Stimulated activated naive CD8-positive, alpha-beta T cell treated with anti-CD3 and anti-CD28 coated beads, Interleukin-15, Interleukin-2, amounts not matched to agents 100 ng/mL and 50 ng/mL, for 24 hours (primary cell): ENCODE data around the gene ITGA4.

Experiments used
- H3K27ac Mint-ChIP-seq: one replicate; pipeline ENCODE4 v1.8.0; 2021; ENCODE audit warnings: mild to moderate bottlenecking, mixed read lengths
- H3K27me3 Mint-ChIP-seq: one replicate; pipeline ENCODE4 v1.8.0; 2021; ENCODE audit warnings: mixed read lengths
- H3K36me3 Mint-ChIP-seq: one replicate; pipeline ENCODE4 v1.8.0; 2021; ENCODE audit warnings: low read depth, mixed read lengths
- H3K4me1 Mint-ChIP-seq: one replicate; pipeline ENCODE4 v1.8.0; 2021; ENCODE audit warnings: low read depth, mixed read lengths
- H3K4me3 Mint-ChIP-seq: one replicate; pipeline ENCODE4 v1.8.0; 2021; ENCODE audit warnings: mild to moderate bottlenecking, mixed read lengths
- H3K9me3 Mint-ChIP-seq: one replicate; pipeline ENCODE4 v1.8.0; 2021; ENCODE audit warnings: mixed read lengths

ITGA4 gene

GRCh38 chr2:181563101-181563692, 106.0 kb downstream of the ITGA4 start:
- H3K27me3 Mint-ChIP-seq, result no peaks in the 10 kb centered on the region
- H3K36me3 Mint-ChIP-seq, result no peaks in the 10 kb centered on the region
- H3K9me3 Mint-ChIP-seq, result no peaks in the 10 kb centered on the region
- no peak overlapping the region for H3K4me3 Mint-ChIP-seq
- H3K27ac Mint-ChIP-seq, result no peak overlapping the region
- H3K4me1 Mint-ChIP-seq, result no peaks in the 10 kb centered on the region

- Mint-ChIP-seq H3K9me3 (no peaks in the 10 kb centered on the region), H3K4me3 (no peak overlapping the region), H3K36me3 (no peaks in the 10 kb centered on the region), H3K4me1 (no peaks in the 10 kb centered on the region), H3K27ac (no peak overlapping the region), H3K27me3 (no peaks in the 10 kb centered on the region)
Measured at GRCh38 chr2:181566334-181567032, 109.3 kb downstream of the ITGA4 start.

- no peaks in the 10 kb centered on the region for H3K9me3 Mint-ChIP-seq
- no peak overlapping the region for H3K4me3 Mint-ChIP-seq
- H3K27ac Mint-ChIP-seq, result no peak overlapping the region
- no peaks in the 10 kb centered on the region for H3K36me3 Mint-ChIP-seq
- H3K4me1 Mint-ChIP-seq, result no peaks in the 10 kb centered on the region
- H3K27me3 Mint-ChIP-seq, result peaks cover 4% of the 10 kb centered on the region
Measured at GRCh38 chr2:181570059-181570458, 112.9 kb downstream of the ITGA4 start.

GRCh38 chr2:181570833-181571661, 113.9 kb downstream of the ITGA4 start:
- no peak overlapping the region for H3K4me3 Mint-ChIP-seq
- H3K4me1 Mint-ChIP-seq, result no peaks in the 10 kb centered on the region
- H3K27me3 Mint-ChIP-seq, result peaks cover 4% of the 10 kb centered on the region
- H3K36me3 Mint-ChIP-seq, result no peaks in the 10 kb centered on the region
- H3K9me3 Mint-ChIP-seq, result no peaks in the 10 kb centered on the region
- no peak overlapping the region for H3K27ac Mint-ChIP-seq

- no peak overlapping the region for H3K27ac Mint-ChIP-seq
- H3K4me3 Mint-ChIP-seq, result no peak overlapping the region
- no peaks in the 10 kb centered on the region for H3K9me3 Mint-ChIP-seq
- no peaks in the 10 kb centered on the region for H3K36me3 Mint-ChIP-seq
- peaks cover 4% of the 10 kb centered on the region for H3K27me3 Mint-ChIP-seq
- H3K4me1 Mint-ChIP-seq, result no peaks in the 10 kb centered on the region
Measured at GRCh38 chr2:181573140-181573736, 116.1 kb downstream of the ITGA4 start.

GRCh38 chr2:181574321-181574720, 117.1 kb downstream of the ITGA4 start:
- no peaks in the 10 kb centered on the region for H3K36me3 Mint-ChIP-seq
- no peak overlapping the region for H3K4me3 Mint-ChIP-seq
- H3K4me1 Mint-ChIP-seq, result no peaks in the 10 kb centered on the region
- no peak overlapping the region for H3K27ac Mint-ChIP-seq
- H3K27me3 Mint-ChIP-seq, result peaks cover 4% of the 10 kb centered on the region
- no peaks in the 10 kb centered on the region for H3K9me3 Mint-ChIP-seq

- Mint-ChIP-seq H3K4me1 (no peaks in the 10 kb centered on the region), H3K27me3 (peaks cover 4% of the 10 kb centered on the region), H3K9me3 (no peaks in the 10 kb centered on the region), H3K36me3 (no peaks in the 10 kb centered on the region), H3K27ac (no peak overlapping the region), H3K4me3 (no peak overlapping the region)
Measured at GRCh38 chr2:181575024-181575649, 118.0 kb downstream of the ITGA4 start.

- peaks cover 4% of the 10 kb centered on the region for H3K27me3 Mint-ChIP-seq
- no peaks in the 10 kb centered on the region for H3K9me3 Mint-ChIP-seq
- no peaks in the 10 kb centered on the region for H3K4me1 Mint-ChIP-seq
- no peak overlapping the region for H3K4me3 Mint-ChIP-seq
- H3K36me3 Mint-ChIP-seq, result no peaks in the 10 kb centered on the region
- no peak overlapping the region for H3K27ac Mint-ChIP-seq
Measured at GRCh38 chr2:181575650-181576025, 118.5 kb downstream of the ITGA4 start.

GRCh38 chr2:181576431-181576830, 119.2 kb downstream of the ITGA4 start:
- Mint-ChIP-seq H3K4me1 (no peaks in the 10 kb centered on the region), H3K27ac (no peak overlapping the region), H3K9me3 (no peaks in the 10 kb centered on the region), H3K27me3 (peaks cover 4% of the 10 kb centered on the region), H3K36me3 (no peaks in the 10 kb centered on the region), H3K4me3 (no peak overlapping the region)

GRCh38 chr2:181578829-181579228, 121.6 kb downstream of the ITGA4 start:
- H3K4me1 Mint-ChIP-seq, result no peaks in the 10 kb centered on the region
- H3K4me3 Mint-ChIP-seq, result no peak overlapping the region
- no peaks in the 10 kb centered on the region for H3K36me3 Mint-ChIP-seq
- H3K27me3 Mint-ChIP-seq, result peaks cover 7% of the 10 kb centered on the region
- H3K9me3 Mint-ChIP-seq, result no peaks in the 10 kb centered on the region
- no peak overlapping the region for H3K27ac Mint-ChIP-seq

GRCh38 chr2:181581534-181581933, 124.3 kb downstream of the ITGA4 start:
- no peak overlapping the region for H3K27ac Mint-ChIP-seq
- H3K4me3 Mint-ChIP-seq, result no peak overlapping the region
- H3K27me3 Mint-ChIP-seq, result peaks cover 7% of the 10 kb centered on the region
- H3K4me1 Mint-ChIP-seq, result peaks cover 10% of the 10 kb centered on the region
- no peaks in the 10 kb centered on the region for H3K9me3 Mint-ChIP-seq
- H3K36me3 Mint-ChIP-seq, result no peaks in the 10 kb centered on the region

- Mint-ChIP-seq H3K4me1 (peaks cover 17% of the 10 kb centered on the region), H3K36me3 (no peaks in the 10 kb centered on the region), H3K9me3 (no peaks in the 10 kb centered on the region), H3K27me3 (peaks cover 10% of the 10 kb centered on the region), H3K27ac (no peak overlapping the region), H3K4me3 (no peak overlapping the region)
Measured at GRCh38 chr2:181585732-181586131, 128.5 kb downstream of the ITGA4 start.
